ENCODE data around the gene C1QL2.

The C1QL2 gene

DNA sequence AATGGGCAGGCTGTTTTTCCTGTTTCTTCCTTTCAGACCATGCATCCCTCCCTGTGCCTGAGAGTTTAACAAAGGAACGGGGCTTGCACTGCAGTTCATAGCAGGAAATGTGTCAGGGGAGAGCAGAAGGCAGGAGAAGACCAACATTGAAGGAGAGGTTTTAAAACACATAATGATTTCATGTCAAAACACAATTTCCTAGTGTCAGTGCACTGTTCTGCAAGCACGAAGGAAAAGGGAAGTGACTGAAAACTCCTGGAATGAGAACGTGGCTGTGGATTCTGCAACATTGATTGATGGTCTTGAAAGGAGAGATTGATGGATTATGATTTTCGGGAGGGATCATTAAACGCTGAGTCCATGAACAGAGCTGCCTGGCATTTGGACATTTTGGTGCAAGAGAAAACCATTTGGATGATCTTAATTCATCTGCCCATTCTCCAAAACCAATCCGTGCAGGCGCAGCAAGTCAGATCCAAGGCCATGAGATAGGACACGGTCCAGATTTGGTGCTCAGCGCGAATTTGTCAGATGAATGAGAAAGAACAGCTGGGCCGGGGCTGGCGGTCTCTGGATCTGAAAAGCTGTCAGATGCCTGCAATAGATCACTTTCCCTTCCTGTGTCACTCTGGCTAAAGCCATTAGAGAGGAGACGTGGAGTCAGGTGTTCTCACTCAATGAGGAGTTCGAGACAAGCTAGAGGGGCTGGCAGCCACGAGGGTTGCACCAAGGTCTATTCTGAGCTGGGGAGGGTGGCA lies 38.4 kb downstream of the C1QL2 start:
- H3K27ac ChIP-seq, result no peak overlapping the region
- TF ChIP-seq, protein P1, sequence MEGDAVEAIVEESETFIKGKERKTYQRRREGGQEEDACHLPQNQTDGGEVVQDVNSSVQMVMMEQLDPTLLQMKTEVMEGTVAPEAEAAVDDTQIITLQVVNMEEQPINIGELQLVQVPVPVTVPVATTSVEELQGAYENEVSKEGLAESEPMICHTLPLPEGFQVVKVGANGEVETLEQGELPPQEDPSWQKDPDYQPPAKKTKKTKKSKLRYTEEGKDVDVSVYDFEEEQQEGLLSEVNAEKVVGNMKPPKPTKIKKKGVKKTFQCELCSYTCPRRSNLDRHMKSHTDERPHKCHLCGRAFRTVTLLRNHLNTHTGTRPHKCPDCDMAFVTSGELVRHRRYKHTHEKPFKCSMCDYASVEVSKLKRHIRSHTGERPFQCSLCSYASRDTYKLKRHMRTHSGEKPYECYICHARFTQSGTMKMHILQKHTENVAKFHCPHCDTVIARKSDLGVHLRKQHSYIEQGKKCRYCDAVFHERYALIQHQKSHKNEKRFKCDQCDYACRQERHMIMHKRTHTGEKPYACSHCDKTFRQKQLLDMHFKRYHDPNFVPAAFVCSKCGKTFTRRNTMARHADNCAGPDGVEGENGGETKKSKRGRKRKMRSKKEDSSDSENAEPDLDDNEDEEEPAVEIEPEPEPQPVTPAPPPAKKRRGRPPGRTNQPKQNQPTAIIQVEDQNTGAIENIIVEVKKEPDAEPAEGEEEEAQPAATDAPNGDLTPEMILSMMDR (IDR thresholded peaks at IDR 0.05; ENCODE audit: low read depth, low read length, missing control alignments), result no peak
- no peak for DNase-seq
- in situ Hi-C loops (cut with HindIII; ENCODE audit: low pct_ligation_motif_present, low sequenced_read_pairs), result no loop called here
- H3K27me3 ChIP-seq (replicated peaks), result no peaks in the 10 kb centered on the region
- H3K4me3 ChIP-seq (ENCODE audit: low read depth, low read length), result no peak overlapping the region
- no peaks in the 10 kb centered on the region for H3K36me3 ChIP-seq (replicated peaks)

DNA sequence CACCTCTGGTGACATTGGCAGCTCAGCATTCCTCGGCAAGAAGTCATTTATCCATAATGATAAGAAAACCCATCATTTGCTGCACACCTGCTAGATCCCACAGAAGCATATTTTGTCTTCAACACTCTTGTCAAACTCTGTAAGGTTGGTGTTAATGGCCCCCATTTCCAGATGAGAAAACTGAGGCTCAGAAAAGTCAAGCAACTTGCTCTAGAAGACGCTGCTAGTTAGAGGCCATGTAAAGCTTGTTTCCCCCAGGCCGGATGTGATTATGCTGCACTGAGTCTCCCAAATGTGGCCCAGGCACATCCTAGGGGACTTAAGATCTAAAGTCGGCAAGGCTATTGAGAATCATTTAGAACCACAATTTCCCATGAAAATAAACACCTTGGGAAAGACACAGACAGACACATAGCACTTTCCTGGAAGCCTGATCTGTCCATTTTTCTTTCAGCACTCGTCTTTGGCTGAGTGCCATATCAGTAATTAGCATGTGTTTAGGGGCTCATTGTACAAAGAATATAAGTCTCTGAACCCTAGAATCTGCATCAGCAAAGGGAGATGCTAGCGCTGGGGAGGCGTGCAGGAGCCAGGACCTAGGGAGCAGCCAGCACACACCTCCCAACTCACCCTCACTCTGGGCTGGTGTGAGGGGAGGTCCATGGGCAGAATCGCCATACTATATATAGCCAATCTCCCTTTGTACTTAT lies 39.3 kb downstream of the C1QL2 start:
- in situ Hi-C loops (cut with HindIII; ENCODE audit: low pct_ligation_motif_present, low sequenced_read_pairs), result no loop called here
- no peak overlapping the region for H3K4me3 ChIP-seq (ENCODE audit: low read depth, low read length)
- no peak overlapping the region for H3K27ac ChIP-seq
- TF ChIP-seq, protein P1 (IDR thresholded peaks at IDR 0.05; ENCODE audit: low read depth, low read length, missing control alignments), result no peak
- H3K27me3 ChIP-seq (replicated peaks), result no peaks in the 10 kb centered on the region
- no peak for DNase-seq
- no peaks in the 10 kb centered on the region for H3K36me3 ChIP-seq (replicated peaks)

- Histone ChIP-seq H3K4me3 (ENCODE audit: low read depth, low read length) (no peak overlapping the region), H3K27ac (no peak overlapping the region), H3K27me3 (replicated peaks) (no peaks in the 10 kb centered on the region), H3K36me3 (replicated peaks) (no peaks in the 10 kb centered on the region)
- in situ Hi-C loops (cut with HindIII; ENCODE audit: low pct_ligation_motif_present, low sequenced_read_pairs), result no loop called here
- TF ChIP-seq, protein P1 (IDR thresholded peaks at IDR 0.05; ENCODE audit: low read depth, low read length, missing control alignments), result no peak
- no peak for DNase-seq
Measured at GRCh38 chr2:119117891-119118882, 40.4 kb downstream of the C1QL2 start.

DNA sequence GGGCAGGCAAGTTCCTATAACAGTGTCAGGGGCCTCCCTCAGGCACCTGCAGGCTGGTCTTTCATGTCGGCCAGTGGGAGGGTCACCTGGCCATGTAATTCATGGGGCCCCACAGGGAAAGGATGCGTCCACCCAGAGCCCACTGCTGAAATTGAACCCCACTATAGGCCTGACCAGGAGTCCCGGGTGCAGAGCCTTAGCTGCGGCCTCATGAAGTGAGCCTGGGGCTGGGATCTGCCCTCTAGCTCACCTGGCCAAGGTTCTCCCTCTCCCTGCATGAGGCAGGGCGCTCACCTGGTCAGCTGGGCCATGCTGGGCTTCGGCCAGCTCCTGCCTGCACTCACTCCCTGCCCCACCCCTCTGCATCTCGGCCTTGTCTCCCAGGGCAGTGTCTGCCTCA lies 41.1 kb downstream of the C1QL2 start:
- H3K4me3 ChIP-seq (ENCODE audit: low read depth, low read length), result no peak overlapping the region
- TF ChIP-seq, protein P1 (IDR thresholded peaks at IDR 0.05; ENCODE audit: low read depth, low read length, missing control alignments), result no peak
- H3K27me3 ChIP-seq (replicated peaks), result no peaks in the 10 kb centered on the region
- no peaks in the 10 kb centered on the region for H3K36me3 ChIP-seq (replicated peaks)
- in situ Hi-C loops (cut with HindIII; ENCODE audit: low pct_ligation_motif_present, low sequenced_read_pairs), result no loop called here
- H3K27ac ChIP-seq, result no peak overlapping the region
- DNase-seq, result no peak

- Histone ChIP-seq H3K27ac (no peak overlapping the region), H3K4me3 (ENCODE audit: low read depth, low read length) (no peak overlapping the region), H3K36me3 (replicated peaks) (no peaks in the 10 kb centered on the region), H3K27me3 (replicated peaks) (no peaks in the 10 kb centered on the region)
- in situ Hi-C loops (cut with HindIII; ENCODE audit: low pct_ligation_motif_present, low sequenced_read_pairs), result no loop called here
- DNase-seq, result no peak
- TF ChIP-seq, protein P1 (IDR thresholded peaks at IDR 0.05; ENCODE audit: low read depth, low read length, missing control alignments), result no peak
Measured at GRCh38 chr2:119116411-119117295, 41.9 kb downstream of the C1QL2 start.
